HG02938 (cell line): ENCODE results near the gene CATSPERZ.

Source experiments
- ATAC-seq: cut with Tn5 transposase; IDR thresholded peaks from one replicate; pipeline ENCODE4 v1.9.1; 2021; ENCODE audit warnings: mild to moderate bottlenecking, moderate library complexity; ENCODE audit not compliant: unreplicated experiment

CATSPERZ gene

GRCh38 chr11:64284048-64284961 is 15.9 kb upstream of the CATSPERZ start, which contains the start of gene BAD:
Gene BAD (minus strand): TSS chr11:64284665. CDS start chr11:64284368, 297 bp downstream.
- peak; percentile 59 for ATAC-seq

DNA sequence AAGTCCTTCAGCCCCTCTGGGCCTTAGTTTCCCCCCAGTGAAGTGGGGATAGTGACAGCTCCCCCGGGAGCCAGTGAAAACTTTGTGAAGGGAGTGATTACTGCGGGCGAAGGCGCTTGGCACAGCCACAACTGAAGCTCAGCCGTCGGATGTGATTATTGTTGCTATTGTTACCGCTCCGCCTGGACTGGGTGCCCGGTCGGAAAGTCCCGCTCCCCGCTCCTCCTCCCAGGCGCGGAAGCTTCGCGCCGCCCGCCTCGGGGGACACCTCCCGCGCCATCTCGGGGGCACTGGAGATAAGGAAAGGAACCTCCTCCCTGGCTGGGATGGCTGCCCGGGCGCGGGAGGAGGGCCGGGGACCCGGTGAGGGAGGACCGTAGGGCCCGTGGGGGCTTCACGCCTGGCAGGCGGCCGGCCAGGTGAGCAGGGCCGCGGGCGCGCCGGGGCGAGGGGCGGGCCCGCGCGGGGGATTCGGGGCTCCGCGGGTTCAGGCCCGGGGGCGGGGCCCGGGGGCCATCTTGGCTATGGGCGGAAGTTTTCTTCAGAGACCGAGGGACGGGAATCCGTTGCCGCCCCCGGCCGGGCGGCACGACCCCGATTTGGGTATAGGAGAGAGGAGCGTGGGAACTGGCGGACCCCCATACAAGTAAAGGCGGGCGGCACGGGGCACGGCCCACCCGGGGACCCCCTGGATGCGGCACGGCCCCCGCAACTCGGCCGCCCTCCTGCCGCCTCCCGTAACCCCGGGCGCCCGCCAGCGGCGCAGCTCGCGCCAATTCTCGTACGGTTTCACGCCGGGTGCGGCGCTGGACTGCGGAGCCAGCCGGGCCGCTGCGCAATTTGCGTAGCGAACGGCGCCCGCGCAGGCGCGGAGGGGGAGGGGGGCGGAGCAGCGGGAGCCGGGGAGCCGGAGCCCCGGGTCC is 14.9 kb upstream of the CATSPERZ start, which contains the start of gene GPR137:
TSS of gene GPR137 (plus strand) at position 887 of the 923 bp plus-strand sequence. CDS start 677 bp downstream, outside the sequence.
- ATAC-seq = peak; percentile 43

- no peak for ATAC-seq
These were observed 14.0 kb upstream of the CATSPERZ start for GRCh38 chr11:64285885-64286800.

GRCh38 chr11:64286801-64287159 is 13.4 kb upstream of the CATSPERZ start:
- ATAC-seq = no peak

DNA sequence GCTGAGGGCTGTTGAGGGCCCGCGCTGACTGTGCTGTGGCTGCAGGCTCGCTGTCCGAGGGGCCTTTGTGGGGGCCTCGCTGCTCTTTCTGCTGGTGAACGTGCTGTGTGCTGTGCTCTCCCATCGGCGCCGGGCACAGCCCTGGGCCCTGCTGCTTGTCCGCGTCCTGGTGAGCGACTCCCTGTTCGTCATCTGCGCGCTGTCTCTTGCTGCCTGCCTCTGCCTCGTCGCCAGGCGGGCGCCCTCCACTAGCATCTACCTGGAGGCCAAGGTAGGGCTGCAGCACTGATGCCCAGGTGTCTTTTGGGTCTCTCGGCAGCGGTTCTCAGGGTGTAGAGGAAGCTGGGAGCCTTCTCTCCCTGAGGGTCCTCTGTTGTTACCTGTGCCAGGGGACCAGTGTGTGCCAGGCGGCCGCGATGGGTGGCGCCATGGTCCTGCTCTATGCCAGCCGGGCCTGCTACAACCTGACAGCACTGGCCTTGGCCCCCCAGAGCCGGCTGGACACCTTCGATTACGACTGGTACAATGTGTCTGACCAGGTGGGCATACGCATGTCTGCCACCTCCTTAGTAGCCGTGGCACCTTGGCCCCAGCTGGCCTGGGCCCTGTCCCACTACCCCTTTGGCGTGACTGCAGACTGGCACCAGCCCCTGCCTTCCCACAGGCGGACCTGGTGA is 12.3 kb upstream of the CATSPERZ start:
- no peak for ATAC-seq

DNA sequence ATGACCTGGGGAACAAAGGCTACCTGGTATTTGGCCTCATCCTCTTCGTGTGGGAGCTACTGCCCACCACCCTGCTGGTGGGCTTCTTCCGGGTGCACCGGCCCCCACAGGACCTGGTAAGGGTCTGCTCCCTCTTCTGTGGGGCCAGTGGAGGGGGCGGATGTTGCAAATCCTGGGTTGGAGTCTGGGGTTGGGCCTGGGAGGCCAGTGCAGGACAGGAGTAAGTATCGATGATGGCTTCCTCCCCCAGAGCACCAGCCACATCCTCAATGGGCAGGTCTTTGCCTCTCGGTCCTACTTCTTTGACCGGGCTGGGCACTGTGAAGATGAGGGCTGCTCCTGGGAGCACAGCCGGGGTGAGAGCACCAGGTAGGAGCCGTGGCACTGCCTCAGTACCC is 11.8 kb upstream of the CATSPERZ start:
- no peak for ATAC-seq

GRCh38 chr11:64289002-64289564 is 11.1 kb upstream of the CATSPERZ start:
- ATAC-seq = no peak

DNA sequence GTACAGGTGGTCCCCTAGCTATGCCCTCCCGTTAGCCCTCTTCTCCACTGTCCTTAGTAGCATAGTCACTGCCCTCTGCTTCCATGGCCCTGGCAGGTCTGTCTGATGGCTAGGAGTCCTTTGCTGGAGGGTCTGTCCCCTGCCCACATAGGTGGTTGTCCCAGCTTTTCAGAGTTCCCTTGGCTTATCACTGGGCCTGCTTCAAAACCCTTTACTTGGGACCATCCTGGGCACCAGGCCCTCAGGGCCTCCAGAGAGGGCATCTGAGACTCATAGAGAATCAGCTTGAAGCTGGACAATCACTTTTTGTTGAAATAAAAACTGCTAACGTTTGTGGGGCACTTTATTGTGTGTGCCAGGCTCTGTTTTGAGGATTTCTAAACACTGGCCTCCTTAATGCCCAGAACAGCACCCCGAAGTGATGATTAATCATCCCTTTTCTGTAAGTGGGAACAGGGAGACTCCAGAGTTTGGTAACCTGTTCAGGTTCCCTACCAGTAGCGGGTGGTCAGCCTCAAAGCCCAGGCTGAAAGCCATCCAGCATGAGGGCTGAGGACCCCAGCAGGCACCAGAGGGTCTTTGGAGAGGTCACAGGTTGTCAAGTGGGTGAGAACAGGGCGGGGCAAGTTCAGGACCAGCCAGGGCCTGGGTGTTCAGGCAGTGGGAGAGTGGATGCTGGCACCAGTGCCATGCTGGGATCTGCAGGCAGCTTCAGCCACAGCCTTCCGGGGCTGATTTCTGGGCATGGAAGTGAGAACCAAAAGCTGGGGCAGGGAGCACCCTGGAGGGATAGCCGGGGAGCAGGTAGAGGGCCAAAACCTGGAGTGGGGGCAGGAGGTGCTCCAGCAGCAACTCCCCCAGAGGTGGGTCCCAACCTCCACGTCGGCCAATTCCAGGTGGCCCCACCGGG is 9.6 kb upstream of the CATSPERZ start:
- no peak for ATAC-seq

DNA sequence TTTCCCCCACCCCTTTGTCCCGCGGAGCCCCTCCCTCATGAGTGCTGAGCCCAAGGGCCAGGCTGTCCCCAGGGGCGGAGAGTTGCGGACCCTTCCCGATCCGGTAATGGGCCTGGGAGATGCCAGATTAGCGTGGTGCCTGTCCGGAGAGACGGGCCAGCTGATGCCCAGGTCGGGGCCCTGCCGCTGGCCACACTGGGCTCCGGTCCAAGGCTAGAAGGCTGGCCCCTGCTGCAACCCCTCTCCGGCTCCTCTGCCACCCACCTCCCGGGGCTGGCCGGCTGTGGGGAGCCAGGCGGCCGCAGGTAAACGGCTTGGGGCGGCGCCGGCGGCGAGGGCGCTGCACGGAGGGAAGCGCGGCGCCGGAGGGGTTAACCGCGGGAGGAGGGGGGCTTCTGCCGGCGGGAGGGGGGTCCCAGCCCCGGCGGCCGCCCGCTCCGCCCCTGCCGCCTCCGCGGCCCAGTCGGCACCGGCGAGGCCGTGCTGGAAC is 8.9 kb upstream of the CATSPERZ start, which contains the start of gene KCNK4:
TSS of gene KCNK4 (plus strand) at position 41 of the 490 bp plus-strand sequence. CDS start 1,717 bp downstream, outside the sequence.
- no peak for ATAC-seq

DNA sequence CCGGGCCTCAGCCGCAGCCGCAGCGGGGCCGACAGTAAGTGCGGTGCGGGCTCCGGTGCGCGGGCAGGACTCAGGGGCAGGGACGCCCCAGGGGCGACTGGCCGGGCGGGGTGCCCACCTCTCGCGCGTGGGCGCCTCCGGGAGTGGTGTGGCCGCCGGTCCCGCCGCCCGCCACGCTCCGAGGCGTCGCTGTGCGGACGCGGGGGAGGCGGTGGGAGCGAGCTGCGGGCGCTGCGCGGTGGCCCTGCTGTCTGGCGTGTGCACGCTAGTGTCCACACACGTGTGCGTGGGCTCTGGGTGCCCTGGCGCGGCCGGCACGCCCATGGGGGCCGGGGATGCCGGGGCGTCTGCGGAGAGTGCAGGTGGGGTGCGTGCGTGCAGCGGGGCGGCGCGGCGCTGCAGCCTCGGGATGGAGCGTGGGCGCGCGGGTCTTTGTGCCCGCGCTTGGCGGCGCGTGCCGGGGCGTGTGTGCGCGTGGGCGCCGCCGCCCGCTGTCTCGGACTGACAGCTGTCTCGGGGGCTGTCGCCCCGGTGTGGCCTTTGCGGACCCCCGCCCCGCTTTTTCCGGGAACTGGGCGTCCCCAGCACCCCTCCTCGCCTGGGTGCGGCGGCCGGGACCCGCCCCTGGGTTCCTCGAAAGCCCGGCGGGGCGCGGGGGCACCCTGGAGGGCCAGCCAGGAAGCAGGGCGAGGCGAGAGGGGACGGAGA is 8.3 kb upstream of the CATSPERZ start:
- ATAC-seq = no peak

DNA sequence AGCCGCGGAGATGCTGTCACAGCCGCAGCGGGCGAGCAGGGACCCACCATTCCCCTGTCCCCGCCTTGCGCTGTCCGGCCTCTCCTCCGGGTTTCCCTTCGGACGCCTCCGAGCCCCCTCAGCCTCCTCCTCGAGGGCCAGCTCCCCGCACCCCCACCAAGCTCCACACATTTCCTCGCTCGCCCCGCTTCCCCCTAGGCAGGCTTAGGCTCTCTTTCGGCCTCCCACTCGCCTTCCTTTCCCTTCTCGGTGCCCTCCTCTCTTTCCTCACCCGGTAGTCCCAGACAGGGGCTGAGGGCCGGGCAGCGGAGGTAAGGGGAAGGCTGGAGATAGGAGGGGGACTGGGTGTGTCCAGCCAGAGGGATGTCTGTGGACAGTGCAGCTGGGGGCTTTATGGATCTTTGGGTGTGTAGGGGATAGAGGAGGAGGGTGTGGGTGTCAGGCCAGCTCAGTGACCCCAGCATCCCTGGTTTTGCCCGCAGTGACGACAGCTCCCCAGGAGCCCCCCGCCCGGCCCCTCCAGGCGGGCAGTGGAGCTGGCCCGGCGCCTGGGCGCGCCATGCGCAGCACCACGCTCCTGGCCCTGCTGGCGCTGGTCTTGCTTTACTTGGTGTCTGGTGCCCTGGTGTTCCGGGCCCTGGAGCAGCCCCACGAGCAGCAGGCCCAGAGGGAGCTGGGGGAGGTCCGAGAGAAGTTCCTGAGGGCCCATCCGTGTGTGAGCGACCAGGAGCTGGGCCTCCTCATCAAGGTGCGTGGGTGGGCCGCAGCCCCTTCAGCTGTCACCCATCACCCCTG is 7.5 kb upstream of the CATSPERZ start:
- ATAC-seq = no peak

GRCh38 chr11:64294774-64295173 is 5.4 kb upstream of the CATSPERZ start:
- ATAC-seq = no peak

- no peak for ATAC-seq
These were observed 4.4 kb upstream of the CATSPERZ start for GRCh38 chr11:64295760-64296159.

DNA sequence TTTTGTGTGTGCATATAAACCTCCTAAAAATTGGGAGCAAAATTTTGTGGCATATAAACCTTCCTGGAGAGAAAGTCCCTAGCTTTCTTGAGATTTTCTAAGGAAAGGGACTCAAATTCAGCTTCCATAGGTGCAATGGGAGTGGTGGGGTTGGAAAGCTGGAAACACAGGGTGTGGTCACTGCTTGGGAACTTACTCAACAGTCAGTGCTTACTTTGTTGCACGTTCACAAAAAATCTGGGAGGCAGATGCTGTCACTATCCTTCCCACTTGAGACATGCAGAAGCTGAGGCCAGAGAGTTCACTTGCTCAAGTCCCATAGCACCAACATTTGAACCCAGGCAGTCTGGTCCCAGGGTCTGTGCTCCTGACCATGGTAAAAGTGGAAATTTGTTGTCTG is 3.9 kb upstream of the CATSPERZ start:
- ATAC-seq = no peak

GRCh38 chr11:64296830-64297698 is 3.1 kb upstream of the CATSPERZ start:
- ATAC-seq = no peak
